Activated T-cell treated with anti-CD3 and anti-CD28 coated beads, Interleukin-2, amount 50 U/mL, for 24 hours (primary cell): ENCODE measurements around the gene MACROD2.
"Not testable (repeated sequence)": the region's sequence is repeated elsewhere in the genome, so short reads cannot be mapped to it uniquely, and the experiment has no call there.

Source experiments
- DNase-seq: peaks from one replicate; pipeline ENCODE4 v3.0.0-alpha.2; 2020
- H3K27ac Mint-ChIP-seq: 2 replicates; pipeline ENCODE4 v1.8.0; 2020; ENCODE audit warnings: mild to moderate bottlenecking, mixed read lengths
- H3K27me3 Mint-ChIP-seq: 2 replicates; pipeline ENCODE4 v1.8.0; 2020; ENCODE audit warnings: mixed read lengths
- H3K36me3 Mint-ChIP-seq: 2 replicates; pipeline ENCODE4 v1.8.0; 2020; ENCODE audit warnings: low read depth, mixed read lengths
- H3K4me1 Mint-ChIP-seq: 2 replicates; pipeline ENCODE4 v1.8.0; 2020; ENCODE audit warnings: low read depth, mixed read lengths
- H3K4me3 Mint-ChIP-seq: 2 replicates; pipeline ENCODE4 v1.8.0; 2020; ENCODE audit warnings: mild to moderate bottlenecking, moderate library complexity, mixed read lengths
- H3K9me3 Mint-ChIP-seq: 2 replicates; pipeline ENCODE4 v1.8.0; 2020; ENCODE audit warnings: mixed read lengths

MACROD2 gene

GRCh38 chr20:14193443-14193842 is 198.1 kb downstream of the MACROD2 start:
- H3K4me3 Mint-ChIP-seq, result no peak overlapping the region
- H3K27me3 Mint-ChIP-seq, result no peaks in the 10 kb centered on the region
- no peaks in the 10 kb centered on the region for H3K4me1 Mint-ChIP-seq
- DNase-seq, result no peak
- H3K9me3 Mint-ChIP-seq, result peaks cover 17% of the 10 kb centered on the region
- no peaks in the 10 kb centered on the region for H3K36me3 Mint-ChIP-seq
- H3K27ac Mint-ChIP-seq, result no peak overlapping the region

- Mint-ChIP-seq H3K36me3 (no peaks in the 10 kb centered on the region), H3K9me3 (peaks cover 18% of the 10 kb centered on the region), H3K4me3 (no peak overlapping the region), H3K4me1 (no peaks in the 10 kb centered on the region), H3K27me3 (no peaks in the 10 kb centered on the region), H3K27ac (no peak overlapping the region)
- no peak for DNase-seq
Measured at GRCh38 chr20:14193885-14194284, 198.6 kb downstream of the MACROD2 start.

- peaks cover 17% of the 10 kb centered on the region for H3K9me3 Mint-ChIP-seq
- no peak overlapping the region for H3K4me3 Mint-ChIP-seq
- no peaks in the 10 kb centered on the region for H3K27me3 Mint-ChIP-seq
- no peak for DNase-seq
- no peak overlapping the region for H3K27ac Mint-ChIP-seq
- H3K36me3 Mint-ChIP-seq, result no peaks in the 10 kb centered on the region
- H3K4me1 Mint-ChIP-seq, result no peaks in the 10 kb centered on the region
Measured at GRCh38 chr20:14197097-14197496, 201.8 kb downstream of the MACROD2 start.

- Mint-ChIP-seq H3K27me3 (no peaks in the 10 kb centered on the region), H3K27ac (no peak overlapping the region), H3K4me1 (no peaks in the 10 kb centered on the region), H3K4me3 (no peak overlapping the region), H3K9me3 (peaks cover 19% of the 10 kb centered on the region), H3K36me3 (no peaks in the 10 kb centered on the region)
- no peak for DNase-seq
Measured at GRCh38 chr20:14198416-14198815, 203.1 kb downstream of the MACROD2 start.

GRCh38 chr20:14199111-14199510 is 203.8 kb downstream of the MACROD2 start:
- peaks cover 17% of the 10 kb centered on the region for H3K9me3 Mint-ChIP-seq
- H3K4me3 Mint-ChIP-seq, result no peak overlapping the region
- no peaks in the 10 kb centered on the region for H3K4me1 Mint-ChIP-seq
- no peak for DNase-seq
- H3K27me3 Mint-ChIP-seq, result no peaks in the 10 kb centered on the region
- no peaks in the 10 kb centered on the region for H3K36me3 Mint-ChIP-seq
- no peak overlapping the region for H3K27ac Mint-ChIP-seq

- Mint-ChIP-seq H3K27ac (no peak overlapping the region), H3K4me3 (no peak overlapping the region)
Measured at GRCh38 chr20:14203657-14204056, 208.3 kb downstream of the MACROD2 start.

GRCh38 chr20:14207591-14207990 is 212.3 kb downstream of the MACROD2 start:
- Mint-ChIP-seq H3K27ac (no peak overlapping the region), H3K4me3 (no peak overlapping the region), H3K27me3 (no peaks in the 10 kb centered on the region), H3K4me1 (no peaks in the 10 kb centered on the region), H3K9me3 (peaks cover 15% of the 10 kb centered on the region), H3K36me3 (no peaks in the 10 kb centered on the region)
- no peak for DNase-seq

More at GRCh38 chr20:14203657-14204056, 208.3 kb downstream of the MACROD2 start:
- Mint-ChIP-seq H3K36me3 (no peaks in the 10 kb centered on the region), H3K9me3 (peaks cover 15% of the 10 kb centered on the region), H3K27me3 (no peaks in the 10 kb centered on the region), H3K4me1 (no peaks in the 10 kb centered on the region)
- no peak for DNase-seq

GRCh38 chr20:14208956-14209355 is 213.6 kb downstream of the MACROD2 start:
- H3K9me3 Mint-ChIP-seq, result peaks cover 10% of the 10 kb centered on the region
- no peak overlapping the region for H3K27ac Mint-ChIP-seq
- no peak overlapping the region for H3K4me3 Mint-ChIP-seq
- H3K27me3 Mint-ChIP-seq, result no peaks in the 10 kb centered on the region
- H3K4me1 Mint-ChIP-seq, result no peaks in the 10 kb centered on the region
- DNase-seq, result no peak
- H3K36me3 Mint-ChIP-seq, result no peaks in the 10 kb centered on the region

- H3K9me3 Mint-ChIP-seq, result peaks cover 8% of the 10 kb centered on the region
- H3K4me1 Mint-ChIP-seq, result no peaks in the 10 kb centered on the region
- no peaks in the 10 kb centered on the region for H3K36me3 Mint-ChIP-seq
- no peak for DNase-seq
- no peaks in the 10 kb centered on the region for H3K27me3 Mint-ChIP-seq
- no peak overlapping the region for H3K4me3 Mint-ChIP-seq
- no peak overlapping the region for H3K27ac Mint-ChIP-seq
Measured at GRCh38 chr20:14210146-14210545, 214.8 kb downstream of the MACROD2 start.

- no peak for DNase-seq
- Mint-ChIP-seq H3K4me3 (no peak overlapping the region), H3K36me3 (no peaks in the 10 kb centered on the region), H3K27me3 (no peaks in the 10 kb centered on the region), H3K27ac (no peak overlapping the region), H3K4me1 (no peaks in the 10 kb centered on the region), H3K9me3 (peaks cover 22% of the 10 kb centered on the region)
Measured at GRCh38 chr20:14214046-14214445, 218.7 kb downstream of the MACROD2 start.

- DNase-seq, H3K27ac Mint-ChIP-seq, H3K27me3 Mint-ChIP-seq, H3K4me1 Mint-ChIP-seq, H3K4me3 Mint-ChIP-seq, H3K36me3 Mint-ChIP-seq: not testable (repeated sequence)
- H3K9me3 Mint-ChIP-seq, result peaks cover 22% of the 10 kb centered on the region
Measured at GRCh38 chr20:14215880-14216279, 220.6 kb downstream of the MACROD2 start.

- no peak overlapping the region for H3K27ac Mint-ChIP-seq
- no peak for DNase-seq
- no peaks in the 10 kb centered on the region for H3K36me3 Mint-ChIP-seq
- no peak overlapping the region for H3K4me3 Mint-ChIP-seq
- peaks cover 25% of the 10 kb centered on the region for H3K9me3 Mint-ChIP-seq
- H3K27me3 Mint-ChIP-seq, result no peaks in the 10 kb centered on the region
- no peaks in the 10 kb centered on the region for H3K4me1 Mint-ChIP-seq
Measured at GRCh38 chr20:14219801-14220461, 224.6 kb downstream of the MACROD2 start.

GRCh38 chr20:14220986-14221385 is 225.7 kb downstream of the MACROD2 start:
- peaks cover 18% of the 10 kb centered on the region for H3K9me3 Mint-ChIP-seq
- H3K36me3 Mint-ChIP-seq, result no peaks in the 10 kb centered on the region
- no peak overlapping the region for H3K27ac Mint-ChIP-seq
- no peak for DNase-seq
- H3K4me3 Mint-ChIP-seq, result no peak overlapping the region
- H3K4me1 Mint-ChIP-seq, result no peaks in the 10 kb centered on the region
- peaks cover 3% of the 10 kb centered on the region for H3K27me3 Mint-ChIP-seq

GRCh38 chr20:14223806-14224205 is 228.5 kb downstream of the MACROD2 start:
- Mint-ChIP-seq H3K27ac (no peak overlapping the region), H3K27me3 (peaks cover 8% of the 10 kb centered on the region), H3K4me1 (no peaks in the 10 kb centered on the region), H3K4me3 (no peak overlapping the region), H3K9me3 (peaks cover 9% of the 10 kb centered on the region), H3K36me3 (no peaks in the 10 kb centered on the region)
- DNase-seq, result no peak

- not testable (repeated sequence) for H3K27me3 Mint-ChIP-seq, H3K9me3 Mint-ChIP-seq, H3K27ac Mint-ChIP-seq, H3K4me3 Mint-ChIP-seq, H3K4me1 Mint-ChIP-seq, DNase-seq, H3K36me3 Mint-ChIP-seq
Measured at GRCh38 chr20:14226051-14227049, 231.0 kb downstream of the MACROD2 start.
